K562 (cell line): ENCODE data around the gene PLCB1. TPM values are rescaled to one million over a fixed set of nuclear protein-coding genes. Genes with fewer than 3 reads are reported as not detected.

Experiments used
- ATAC-seq: fragments of 200-7000 bp; cut with Tn5 transposase; 3 replicates; pipeline ENCODE4 v1.9.1; 2020; ENCODE audit warnings: moderate library complexity
- BruUV-seq: library from RNA; stranded (reverse); fragments of 400-500 nt; replicated peaks from 2 replicates; lab custom pipeline; 2021; lab: Mats Ljungman, UMichigan
- CTCF ChIA-PET: fragments of 300-600 bp; formaldehyde crosslinking; extraction: SDS; loops from one replicate; lab custom pipeline; 2021; ENCODE audit warnings: low intra/inter-chr PET ratio; lab: Yijun Ruan, JAX
- POLR2A ChIA-PET: fragments of 300-600, 350-650 bp; sonication (Branson Sonifier 250); formaldehyde crosslinking; extraction: SDS; loops from one replicate; lab custom pipeline; 2021; ENCODE audit warnings: antibody characterized with exemption, inconsistent platforms; lab: Yijun Ruan, JAX
- DNase-seq, 4 experiments: peaks; one replicate each; pipeline versions ENCODE4 v3.0.0 to v3.0.0-alpha.2; 2011 to 2018; ENCODE audit warnings: low spot score in 3 of 4, mixed read lengths in 3 of 4; ENCODE audit errors: extremely low read depth in 1 of 4
- FAIRE-seq: peaks from 2 replicates; lab custom pipeline; 2011; peaks lifted over from hg19 to GRCh38; lab: Jason Lieb, UNC
- H2AFZ ChIP-seq: 2 replicates; pipeline ENCODE4 v1.6.0; 2011; ENCODE audit warnings: low read depth, low read length, control low read depth, inconsistent platforms
- H3K27ac ChIP-seq: fragments of 200-600 bp; 3 replicates; pipeline ENCODE4 v1.8.0; 2011; ENCODE audit warnings: low read depth, mild to moderate bottlenecking, control low read depth, inconsistent platforms, low read length, moderate library complexity, mixed read lengths; ENCODE audit errors: extremely low read depth
- H3K27me3 ChIP-seq, 2 experiments: fragments of 300-600 bp in 1 of 2; 2 replicates in 1 of 2; 3 replicates in 1 of 2; pipeline versions ENCODE4 v1.6.0 to v1.8.0; 2011; ENCODE audit warnings: inconsistent platforms in 2 of 2, low read length in 2 of 2, mild to moderate bottlenecking in 1 of 2, mixed read lengths in 1 of 2, moderate library complexity in 1 of 2; ENCODE audit not compliant: control insufficient read depth in 2 of 2, insufficient read depth in 2 of 2
- H3K36me3 ChIP-seq: fragments of 300-600 bp; 3 replicates; pipeline ENCODE4 v1.8.0; 2011; ENCODE audit warnings: mild to moderate bottlenecking, low read length, inconsistent platforms; ENCODE audit not compliant: control insufficient read depth, insufficient read depth
- H3K4me1 ChIP-seq, 2 experiments: fragments of 200-600 bp in 1 of 2; replicated peaks in 1 of 2; 2 replicates in 1 of 2; 3 replicates in 1 of 2; pipeline versions ENCODE4 v1.5.1 to v1.8.0; 2011; ENCODE audit warnings: inconsistent platforms in 2 of 2, low read length in 2 of 2, mild to moderate bottlenecking in 1 of 2, mixed read lengths in 1 of 2, moderate library complexity in 1 of 2; ENCODE audit not compliant: control insufficient read depth in 2 of 2, insufficient read depth in 2 of 2
- H3K4me2 ChIP-seq: 2 replicates; pipeline ENCODE4 v1.6.1; 2011; ENCODE audit warnings: low read length, control low read depth, inconsistent platforms, mixed read lengths; ENCODE audit not compliant: insufficient read depth
- H3K4me3 ChIP-seq: fragments of 200-600 bp; sonication (generic), shearing (Covaris generic); 2 replicates; pipeline ENCODE4 v1.5.1; 2016; ENCODE audit warnings: control low read depth, inconsistent platforms
- H3K79me2 ChIP-seq: fragments of 200-600 bp; 3 replicates; pipeline ENCODE4 v1.8.0; 2011; ENCODE audit warnings: low read length, inconsistent platforms; ENCODE audit not compliant: control insufficient read depth, insufficient read depth
- H3K9ac ChIP-seq, 2 experiments: 2 replicates each; pipeline versions ENCODE4 v1.6.0 to v1.6.1; 2011; ENCODE audit warnings: low read depth in 2 of 2, low read length in 2 of 2, control low read depth in 1 of 2, inconsistent platforms in 1 of 2, mild to moderate bottlenecking in 1 of 2, mixed read lengths in 1 of 2; ENCODE audit not compliant: insufficient read depth in 1 of 2
- H3K9me1 ChIP-seq: one replicate; pipeline ENCODE4 v1.6.0; 2011; ENCODE audit warnings: inconsistent platforms, mild to moderate bottlenecking, low read length, moderate library complexity; ENCODE audit not compliant: control insufficient read depth, insufficient read depth
- H3K9me3 ChIP-seq: replicated peaks from 2 replicates; pipeline ENCODE4 v1.5.1; 2011; ENCODE audit warnings: low read depth, low read length, inconsistent platforms; ENCODE audit not compliant: control insufficient read depth, insufficient read depth
- H4K20me1 ChIP-seq: replicated peaks from 2 replicates; pipeline ENCODE4 v1.6.1; 2011; ENCODE audit warnings: low read length, inconsistent platforms, mixed read lengths; ENCODE audit not compliant: control insufficient read depth, insufficient read depth
- IFI16 ChIP-seq: fragments of 250-450 bp; sonication (Bioruptor Pico); IDR thresholded peaks from 2 replicates; pipeline ENCODE4 v2.1.2; 2022; ENCODE audit warnings: mild to moderate bottlenecking, inconsistent platforms
- LCOR ChIP-seq: sonication (generic); formaldehyde crosslinking; IDR thresholded peaks from 2 replicates; pipeline ENCODE4 v1.8.0; 2022; ENCODE audit warnings: mild to moderate bottlenecking, missing genetic modification reagents
- NR3C1 ChIP-seq: sonication (generic); formaldehyde crosslinking; IDR thresholded peaks from 2 replicates; pipeline ENCODE4 v1.8.1; 2022; ENCODE audit warnings: missing genetic modification reagents
- TBP ChIP-seq: optimal IDR thresholded peaks from 2 replicates; pipeline ENCODE3; 2011; ENCODE audit warnings: low read depth, low read length, improper control_type of control experiment
- ZNF75A ChIP-seq: fragments of 450-650 bp; formaldehyde crosslinking; IDR thresholded peaks from 2 replicates; pipeline ENCODE4 v1.4.0; 2020; ENCODE audit warnings: mild to moderate bottlenecking
- WGBS: fragments of 100-300 bp; shearing (Covaris generic); methylation state at CpG from one replicate; pipeline ENCODE4 v1.1.6; 2016; ENCODE audit warnings: low coverage, mixed read lengths; ENCODE audit not compliant: insufficient coverage; ENCODE audit errors: missing lambda C conversion rate; 5-methylcytosine and 5-hydroxymethylcytosine counted together
- in situ Hi-C: fragments of 300-500 bp; cut with MboI; formaldehyde crosslinking; loops from 4 replicates; pipeline ENCODE4 v1.15.0; 2018; ENCODE audit warnings: inconsistent platforms, mixed read lengths
- intact Hi-C: fragments of 100-400 bp; cut with micrococcal nuclease; formaldehyde crosslinking; loops from 2 replicates; pipeline ENCODE4 v1.14.2; 2022
- polyA plus RNA-seq, 8 experiments: library from polyadenylated mRNA; depleted of rRNA in 4 of 8; stranded (reverse) in 5 of 8; unstranded in 3 of 8; fragments of >200 nt; fragmentation: Nextera tagmentation in 2 of 8; fragmentation: Illumina TruSeq in 1 of 8; extraction: Ambion mirVana in 2 of 8; extraction: Trizol in 1 of 8; gene quantifications; 2 replicates each; pipeline versions ENCODE4 v1.2.1 to v1.2.3, GENCODE V29; 2011 to 2014; ENCODE audit warnings: inconsistent platforms in 1 of 8, missing spikeins in 1 of 8
- total RNA-seq, 7 experiments: library from RNA; depleted of rRNA in 6 of 7; stranded (reverse); fragments of >200 nt in 6 of 7; fragmentation: Illumina TruSeq in 2 of 7; extraction: Trizol in 2 of 7; gene quantifications; 2 replicates each; pipeline versions ENCODE4 v1.2.1 to v1.2.3, GENCODE V29; 2011 to 2021; ENCODE audit warnings: low replicate concordance in 1 of 7
- TF ChIP-seq, protein P1 (sequence below): fragments of 250-450 bp; sonication (Bioruptor Pico); IDR thresholded peaks from 2 replicates; pipeline ENCODE4 v1.8.0; 2021; ENCODE audit warnings: moderate library complexity, mild to moderate bottlenecking, inconsistent platforms
- TF ChIP-seq, protein P2 (sequence below): fragments of 150-350 bp; conservative IDR thresholded peaks from 2 replicates; pipeline ENCODE4 v1.6.1; 2014; ENCODE audit warnings: low read length
- TF ChIP-seq, protein P3 (sequence below): IDR thresholded peaks from 2 replicates; pipeline ENCODE4 v1.6.1; 2012; ENCODE audit warnings: low read depth, low read length, improper control_type of control experiment, borderline replicate concordance

The PLCB1 gene
- total and polyA plus RNA-seq, 9 of the 15 experiments (the other 6 are each of a cell fraction or from before 2014, with no cell fraction given), result 0.34 to 3.1 (median 1.3) TPM

DNA sequence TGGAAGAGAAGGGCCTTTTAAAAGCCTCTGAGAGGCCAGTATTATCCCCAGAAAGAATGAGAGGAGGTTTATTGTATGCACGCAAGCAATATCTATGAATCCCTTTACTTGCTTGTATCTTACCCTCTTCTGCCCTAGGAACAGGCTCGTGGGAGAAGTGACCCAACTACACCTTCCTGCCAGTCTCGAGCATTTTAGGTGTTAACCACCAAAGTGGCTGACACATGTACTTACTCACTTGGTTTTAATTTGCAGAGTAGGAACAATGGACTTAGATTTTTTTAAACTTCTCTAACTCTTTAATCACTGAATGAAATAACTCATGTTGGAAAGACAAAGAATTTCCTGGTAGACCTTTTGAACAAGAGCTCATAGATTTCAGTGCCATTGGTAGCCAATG is 296.9 kb downstream of the PLCB1 start:
- 3% methylated on average over 3 of the region's 3 CpGs for WGBS
- no peak overlapping the region for H2AFZ ChIP-seq
- FAIRE-seq (no peak), ATAC-seq (no peak), DNase-seq (no peak)
- ChIA-PET POLR2A (no interaction called here), CTCF (no interaction called here)
- H3K9me1 ChIP-seq, result no peaks in the 10 kb centered on the region
- H3K79me2 ChIP-seq, result no peaks in the 10 kb centered on the region
- no peaks in the 10 kb centered on the region for H3K27me3 ChIP-seq
- TF ChIP-seq ZNF75A (no peak), LCOR (CRISPR knock-in tag) (no peak), NR3C1 (no peak), IFI16 (CRISPR knock-in tag) (no peak), TBP (no peak)
- TF ChIP-seq, protein P1, sequence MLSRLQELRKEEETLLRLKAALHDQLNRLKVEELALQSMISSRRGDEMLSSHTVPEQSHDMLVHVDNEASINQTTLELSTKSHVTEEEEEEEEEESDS (CRISPR knock-in tag), result no peak
- TF ChIP-seq, protein P2, sequence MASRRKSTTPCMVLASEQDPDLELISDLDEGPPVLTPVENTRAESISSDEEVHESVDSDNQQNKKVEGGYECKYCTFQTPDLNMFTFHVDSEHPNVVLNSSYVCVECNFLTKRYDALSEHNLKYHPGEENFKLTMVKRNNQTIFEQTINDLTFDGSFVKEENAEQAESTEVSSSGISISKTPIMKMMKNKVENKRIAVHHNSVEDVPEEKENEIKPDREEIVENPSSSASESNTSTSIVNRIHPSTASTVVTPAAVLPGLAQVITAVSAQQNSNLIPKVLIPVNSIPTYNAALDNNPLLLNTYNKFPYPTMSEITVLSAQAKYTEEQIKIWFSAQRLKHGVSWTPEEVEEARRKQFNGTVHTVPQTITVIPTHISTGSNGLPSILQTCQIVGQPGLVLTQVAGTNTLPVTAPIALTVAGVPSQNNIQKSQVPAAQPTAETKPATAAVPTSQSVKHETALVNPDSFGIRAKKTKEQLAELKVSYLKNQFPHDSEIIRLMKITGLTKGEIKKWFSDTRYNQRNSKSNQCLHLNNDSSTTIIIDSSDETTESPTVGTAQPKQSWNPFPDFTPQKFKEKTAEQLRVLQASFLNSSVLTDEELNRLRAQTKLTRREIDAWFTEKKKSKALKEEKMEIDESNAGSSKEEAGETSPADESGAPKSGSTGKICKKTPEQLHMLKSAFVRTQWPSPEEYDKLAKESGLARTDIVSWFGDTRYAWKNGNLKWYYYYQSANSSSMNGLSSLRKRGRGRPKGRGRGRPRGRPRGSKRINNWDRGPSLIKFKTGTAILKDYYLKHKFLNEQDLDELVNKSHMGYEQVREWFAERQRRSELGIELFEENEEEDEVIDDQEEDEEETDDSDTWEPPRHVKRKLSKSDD, result no peak
- TF ChIP-seq, protein P3, sequence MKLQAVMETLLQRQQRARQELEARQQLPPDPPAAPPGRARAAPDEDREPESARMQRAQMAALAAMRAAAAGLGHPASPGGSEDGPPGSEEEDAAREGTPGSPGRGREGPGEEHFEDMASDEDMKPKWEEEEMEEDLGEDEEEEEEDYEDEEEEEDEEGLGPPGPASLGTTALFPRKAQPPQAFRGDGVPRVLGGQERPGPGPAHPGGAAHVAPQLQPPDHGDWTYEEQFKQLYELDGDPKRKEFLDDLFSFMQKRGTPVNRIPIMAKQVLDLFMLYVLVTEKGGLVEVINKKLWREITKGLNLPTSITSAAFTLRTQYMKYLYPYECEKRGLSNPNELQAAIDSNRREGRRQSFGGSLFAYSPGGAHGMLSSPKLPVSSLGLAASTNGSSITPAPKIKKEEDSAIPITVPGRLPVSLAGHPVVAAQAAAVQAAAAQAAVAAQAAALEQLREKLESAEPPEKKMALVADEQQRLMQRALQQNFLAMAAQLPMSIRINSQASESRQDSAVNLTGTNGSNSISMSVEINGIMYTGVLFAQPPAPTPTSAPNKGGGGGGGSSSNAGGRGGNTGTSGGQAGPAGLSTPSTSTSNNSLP, result no peak
- H3K4me3 ChIP-seq, result no peak overlapping the region
- H3K4me1 ChIP-seq, result no peaks in the 10 kb centered on the region
- no peak overlapping the region for H3K9ac ChIP-seq
- intact Hi-C loops (no loop called here), in situ Hi-C loops (no loop called here)
- no TSS peak for BruUV-seq
- no peaks in the 10 kb centered on the region for H3K36me3 ChIP-seq
- H3K4me2 ChIP-seq, result no peak overlapping the region
- no peaks in the 10 kb centered on the region for H4K20me1 ChIP-seq
- no peak overlapping the region for H3K27ac ChIP-seq
- H3K9me3 ChIP-seq, result no peaks in the 10 kb centered on the region
